T-helper 2 cell treated with Interferon-gamma antibody and Interleukin-4, amounts not matched to agents 5 μg/mL and 100 μg/mL, for 36 hours (primary cell): ENCODE data around the gene ZNF543.
A peak's percentile ranks its signal among the peaks of the same experiment; 100 is the strongest.
"Not testable (repeated sequence)": the region's sequence is repeated elsewhere in the genome, so short reads cannot be mapped to it uniquely, and the experiment has no call there.

Experiments
- DNase-seq: peaks from one replicate; pipeline ENCODE4 v3.0.0; 2021; ENCODE audit warnings: low spot score
- H3K27ac Mint-ChIP-seq: one replicate; pipeline ENCODE4 v1.8.0; 2021; ENCODE audit warnings: mild to moderate bottlenecking, mixed read lengths
- H3K27me3 Mint-ChIP-seq: one replicate; pipeline ENCODE4 v1.8.0; 2021; ENCODE audit warnings: low read depth, mixed read lengths
- H3K36me3 Mint-ChIP-seq: one replicate; pipeline ENCODE4 v1.8.0; 2021; ENCODE audit warnings: low read depth, mixed read lengths
- H3K4me1 Mint-ChIP-seq: one replicate; pipeline ENCODE4 v1.8.0; 2021; ENCODE audit warnings: low read depth, mixed read lengths
- H3K4me3 Mint-ChIP-seq: one replicate; pipeline ENCODE4 v1.8.0; 2022; ENCODE audit warnings: mild to moderate bottlenecking, moderate library complexity, mixed read lengths
- H3K9me3 Mint-ChIP-seq: one replicate; pipeline ENCODE4 v1.8.0; 2021; ENCODE audit warnings: mixed read lengths

Gene ZNF543

DNA sequence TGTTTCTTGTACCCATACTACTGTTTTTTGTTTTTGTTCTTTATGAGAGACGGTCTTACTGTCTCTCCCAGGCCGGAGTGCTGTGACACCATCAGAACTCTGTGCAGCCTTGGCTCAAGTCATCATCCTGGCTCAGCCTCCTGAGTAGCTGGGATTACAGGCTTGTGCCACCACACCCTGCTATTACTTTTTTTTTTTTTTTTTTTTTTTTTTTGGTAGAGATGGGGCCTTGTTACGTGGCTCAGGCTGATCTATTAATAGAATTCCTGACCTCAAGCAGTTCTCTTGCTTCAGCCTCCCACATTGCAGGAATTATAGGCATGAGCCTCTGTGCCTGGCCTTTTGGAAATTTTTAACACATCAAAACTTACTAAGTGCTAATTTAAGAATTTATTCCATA is 27.9 kb downstream of the ZNF543 start:
- DNase-seq, result no peak
- peaks cover 38% of the 10 kb centered on the region for H3K9me3 Mint-ChIP-seq
- H3K4me3 Mint-ChIP-seq, result no peak overlapping the region
- peaks cover 16% of the 10 kb centered on the region for H3K4me1 Mint-ChIP-seq
- H3K27ac Mint-ChIP-seq, result no peak overlapping the region
- H3K36me3 Mint-ChIP-seq, result peaks cover 26% of the 10 kb centered on the region
- no peaks in the 10 kb centered on the region for H3K27me3 Mint-ChIP-seq

DNA sequence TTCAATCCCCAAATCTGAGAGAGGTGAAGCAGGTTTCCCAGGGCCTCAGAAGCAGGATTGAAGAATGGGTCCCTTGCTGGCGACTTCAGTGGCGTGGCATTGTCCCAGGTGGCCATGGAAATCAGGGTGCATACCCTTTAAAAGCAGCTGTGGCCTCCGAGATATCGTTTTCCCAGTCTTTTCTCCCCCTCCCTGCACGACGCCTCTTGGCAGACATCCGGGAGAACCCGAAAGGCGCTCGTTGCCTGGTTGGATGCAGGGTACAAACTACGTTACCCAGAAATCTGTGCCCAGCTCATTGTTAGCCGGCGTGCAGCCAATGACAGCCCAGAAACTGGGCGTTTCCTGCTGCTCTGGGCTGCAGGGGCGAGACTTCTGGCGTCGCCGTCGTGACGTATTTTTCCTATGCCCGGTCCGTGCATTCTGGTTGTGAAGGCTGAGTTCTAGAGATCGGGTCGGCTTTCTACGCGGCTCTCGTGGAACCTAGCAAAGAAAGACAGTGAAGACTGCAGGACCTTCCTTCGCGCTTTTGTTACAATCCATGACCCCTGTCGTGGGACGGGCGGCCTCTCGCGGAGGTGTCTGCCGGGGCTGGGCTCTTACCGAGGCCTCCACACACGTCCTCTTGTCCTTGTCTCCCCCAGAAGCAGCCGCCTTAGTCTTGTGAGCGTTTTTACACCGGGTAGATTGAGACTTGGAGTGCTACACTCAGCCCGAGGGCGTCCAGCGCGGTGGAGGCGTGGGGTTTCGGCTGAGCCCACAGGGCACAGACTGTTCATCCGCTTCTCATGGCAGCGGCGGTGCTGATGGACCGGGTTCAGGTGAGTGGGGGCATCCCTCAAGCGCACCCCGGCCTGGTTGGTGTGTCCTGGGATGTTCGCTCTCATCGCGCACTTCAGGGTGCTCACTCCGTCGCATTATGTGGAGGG is 30.9 kb downstream of the ZNF543 start, which contains the start of gene ZNF304:
Gene ZNF304 (plus strand): TSS at position 395 of the 929 bp plus-strand sequence. CDS start 394 bp downstream, at position 789.
- Mint-ChIP-seq H3K27me3 (no peaks in the 10 kb centered on the region), H3K4me1 (peaks cover 17% of the 10 kb centered on the region), H3K36me3 (peaks cover 55% of the 10 kb centered on the region), H3K4me3 (peak within 1 kb of the TSS; percentile 93), H3K27ac (peak within 1 kb of the TSS; percentile 83), H3K9me3 (peaks cover 51% of the 10 kb centered on the region)
- DNase-seq, result peak; percentile 87

DNA sequence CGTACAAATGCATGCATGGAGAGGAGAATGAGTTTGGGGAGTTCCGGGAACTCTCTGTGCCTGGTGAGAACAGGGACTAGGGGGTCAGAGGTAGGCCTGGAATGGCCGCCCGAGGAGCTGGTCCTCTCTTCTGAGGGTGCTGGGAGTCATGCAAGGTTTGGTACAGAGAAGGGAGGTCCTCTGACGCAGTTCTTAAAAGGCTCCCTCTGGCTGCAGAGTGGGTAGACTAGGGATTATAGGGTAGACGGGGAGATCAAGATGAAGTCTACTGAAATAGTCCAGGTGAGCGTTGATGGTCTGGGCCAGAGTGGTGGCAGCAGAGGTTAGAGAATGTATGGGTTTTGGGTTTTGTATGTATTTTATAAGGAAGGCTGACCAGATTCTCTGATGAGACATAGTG is 31.6 kb downstream of the ZNF543 start:
- Mint-ChIP-seq H3K4me1 (peaks cover 17% of the 10 kb centered on the region), H3K27me3 (no peaks in the 10 kb centered on the region), H3K27ac (peak overlapping the region; percentile 83), H3K4me3 (peak overlapping the region; percentile 93), H3K9me3 (peaks cover 57% of the 10 kb centered on the region), H3K36me3 (peaks cover 62% of the 10 kb centered on the region)
- no peak for DNase-seq

DNA sequence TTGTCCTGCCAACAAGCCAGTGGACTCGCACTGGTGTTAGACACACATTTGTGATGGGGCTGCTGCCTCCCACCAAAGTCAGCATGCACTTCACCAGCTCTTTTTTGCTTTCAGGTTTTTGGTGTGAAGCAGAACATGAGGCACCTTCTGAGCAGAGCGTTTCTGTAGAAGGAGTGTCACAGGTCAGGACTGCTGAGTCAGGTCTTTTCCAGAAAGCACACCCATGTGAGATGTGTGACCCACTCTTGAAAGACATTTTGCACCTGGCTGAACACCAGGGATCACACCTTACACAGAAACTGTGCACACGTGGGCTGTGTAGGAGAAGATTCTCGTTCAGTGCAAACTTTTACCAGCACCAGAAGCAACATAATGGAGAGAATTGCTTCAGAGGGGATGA is 35.6 kb downstream of the ZNF543 start:
- H3K4me1 Mint-ChIP-seq, result peaks cover 15% of the 10 kb centered on the region
- peaks cover 82% of the 10 kb centered on the region for H3K36me3 Mint-ChIP-seq
- no peak overlapping the region for H3K27ac Mint-ChIP-seq
- H3K4me3 Mint-ChIP-seq, result no peak overlapping the region
- H3K9me3 Mint-ChIP-seq, result peaks cover 75% of the 10 kb centered on the region
- no peaks in the 10 kb centered on the region for H3K27me3 Mint-ChIP-seq
- DNase-seq, result no peak

DNA sequence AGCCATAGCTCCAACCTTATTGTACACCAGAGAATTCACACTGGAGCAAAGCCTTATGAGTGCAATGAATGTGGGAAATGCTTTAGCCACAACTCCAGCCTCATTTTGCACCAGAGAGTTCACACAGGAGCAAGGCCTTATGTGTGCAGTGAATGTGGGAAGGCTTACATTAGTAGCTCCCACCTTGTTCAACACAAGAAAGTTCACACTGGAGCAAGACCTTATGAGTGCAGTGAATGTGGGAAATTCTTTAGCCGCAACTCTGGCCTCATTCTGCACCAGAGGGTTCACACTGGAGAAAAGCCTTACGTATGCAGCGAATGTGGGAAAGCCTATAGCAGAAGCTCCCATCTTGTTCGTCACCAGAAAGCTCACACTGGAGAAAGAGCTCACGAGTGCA is 37.1 kb downstream of the ZNF543 start:
- peaks cover 74% of the 10 kb centered on the region for H3K36me3 Mint-ChIP-seq
- DNase-seq, result no peak
- H3K27ac Mint-ChIP-seq, result no peak overlapping the region
- H3K4me3 Mint-ChIP-seq, result no peak overlapping the region
- H3K4me1 Mint-ChIP-seq, result peaks cover 5% of the 10 kb centered on the region
- no peaks in the 10 kb centered on the region for H3K27me3 Mint-ChIP-seq
- H3K9me3 Mint-ChIP-seq, result peaks cover 69% of the 10 kb centered on the region

DNA sequence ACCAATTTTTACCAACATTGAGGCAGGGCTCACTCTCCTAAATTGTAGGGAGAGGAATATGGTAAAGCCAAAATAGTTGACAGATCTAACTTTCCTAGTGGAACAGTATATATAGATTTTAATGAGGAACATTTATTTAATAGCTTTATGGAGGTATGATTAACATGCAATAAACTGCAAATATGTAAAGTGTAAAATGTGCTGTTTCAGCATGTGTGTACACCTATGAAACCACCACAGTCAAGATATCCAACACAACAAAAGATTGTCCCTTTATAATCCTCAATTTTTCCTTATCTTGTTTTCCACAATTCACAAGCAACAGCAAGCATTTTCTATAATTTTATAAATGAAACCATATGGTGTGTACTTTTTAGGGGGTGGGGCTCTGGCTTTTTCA is 39.0 kb downstream of the ZNF543 start:
- H3K27ac Mint-ChIP-seq, result no peak overlapping the region
- H3K27me3 Mint-ChIP-seq, result peaks cover 3% of the 10 kb centered on the region
- no peak for DNase-seq
- H3K36me3 Mint-ChIP-seq, result peaks cover 66% of the 10 kb centered on the region
- H3K4me3 Mint-ChIP-seq, result no peak overlapping the region
- H3K9me3 Mint-ChIP-seq, result peaks cover 65% of the 10 kb centered on the region
- peaks cover 10% of the 10 kb centered on the region for H3K4me1 Mint-ChIP-seq

DNA sequence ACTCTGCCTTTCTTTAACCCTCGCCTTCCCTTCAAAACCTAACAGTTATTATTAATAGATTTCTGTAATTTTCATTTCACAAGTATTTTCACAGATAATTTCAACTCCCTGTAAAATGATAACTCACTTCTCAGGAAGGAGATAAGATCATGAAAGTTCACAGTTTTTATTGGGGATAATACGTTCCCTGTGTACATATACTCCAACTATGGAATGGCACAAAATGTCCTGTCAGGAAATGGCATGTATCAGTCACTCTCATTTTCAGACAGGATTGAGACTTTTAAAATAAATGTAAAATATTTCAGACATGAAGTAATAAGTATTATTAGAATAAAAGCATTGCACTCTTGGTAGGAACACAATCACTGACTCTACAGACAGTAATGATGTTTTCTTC is 42.1 kb downstream of the ZNF543 start:
- H3K27ac Mint-ChIP-seq, result no peak overlapping the region

DNA sequence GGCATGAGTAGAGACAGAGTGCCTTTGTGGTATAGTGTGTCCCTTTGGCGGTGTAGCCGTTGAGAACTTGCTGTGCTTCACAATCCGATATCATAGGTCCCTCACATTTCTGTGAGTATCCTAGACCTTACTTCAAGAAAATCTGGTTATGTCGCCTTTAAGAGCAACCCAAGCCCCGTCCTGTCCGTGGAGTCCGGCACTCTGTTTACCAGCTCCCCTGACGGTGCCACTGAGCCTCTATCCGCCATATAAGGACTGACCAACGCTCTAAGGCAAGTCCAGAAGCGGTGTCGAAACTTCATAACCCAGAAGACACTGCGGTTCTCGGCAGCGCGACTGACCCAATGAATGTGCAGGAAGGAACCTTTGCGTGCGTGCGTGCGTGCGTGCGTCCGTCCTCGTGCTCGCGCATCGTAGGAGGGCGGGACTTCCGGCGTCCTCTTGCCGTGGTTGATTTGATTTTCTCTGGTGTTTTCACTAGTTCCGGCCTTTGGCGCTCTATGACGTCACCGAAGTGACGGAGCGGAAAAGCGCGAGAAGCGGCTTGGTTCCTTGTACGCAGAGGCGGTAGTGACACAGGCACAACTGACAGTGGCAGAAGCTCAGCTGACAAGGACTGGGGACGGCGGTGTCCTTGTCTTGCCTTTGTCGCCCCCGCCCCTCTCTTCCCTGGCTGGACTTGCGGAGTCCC is 42.9 kb downstream of the ZNF543 start, which contains the start of the genes TRAPPC2B and ZNF547:
Gene TRAPPC2B (plus strand): TSS at position 555 of the 691 bp plus-strand sequence. CDS start 1,283 bp downstream, outside the sequence.
Gene ZNF547 (plus strand): TSS at position 555 of the 691 bp plus-strand sequence. CDS start 5,005 bp downstream, outside the sequence.
- Mint-ChIP-seq H3K27ac (peak within 1 kb of the TSS; percentile 96), H3K4me1 (peaks cover 10% of the 10 kb centered on the region), H3K9me3 (peaks cover 36% of the 10 kb centered on the region)

More for the DNA sequence above, 42.1 kb downstream of the ZNF543 start:
- H3K9me3 Mint-ChIP-seq, result peaks cover 42% of the 10 kb centered on the region
- peaks cover 3% of the 10 kb centered on the region for H3K27me3 Mint-ChIP-seq
- peaks cover 38% of the 10 kb centered on the region for H3K36me3 Mint-ChIP-seq
- peaks cover 10% of the 10 kb centered on the region for H3K4me1 Mint-ChIP-seq
- DNase-seq, result no peak
- H3K4me3 Mint-ChIP-seq, result peak overlapping the region; percentile 94

DNA sequence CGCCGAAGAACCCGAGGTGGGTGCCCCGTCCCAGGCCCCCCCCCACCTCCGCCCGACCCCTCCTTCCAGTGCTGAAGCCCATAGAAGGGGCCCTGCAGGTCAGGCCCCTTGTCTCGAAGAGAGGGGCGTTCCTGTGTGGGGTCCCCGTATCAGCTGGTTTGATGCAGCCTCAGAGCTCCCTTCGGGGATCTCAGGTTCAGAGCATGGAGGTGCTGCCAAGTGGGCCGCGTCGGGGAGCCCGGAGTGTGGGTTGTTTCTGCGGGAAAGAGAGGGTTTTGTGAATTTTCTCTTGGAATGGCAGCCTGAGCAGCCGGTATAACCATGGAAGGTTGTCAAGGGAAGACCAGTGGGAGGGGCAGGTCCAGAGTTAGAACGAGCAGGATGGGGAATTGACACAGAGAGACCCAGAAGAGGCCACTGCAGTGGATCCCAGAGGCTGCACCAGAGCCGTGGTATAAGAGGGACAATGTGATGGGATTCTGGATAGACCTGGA is 43.5 kb downstream of the ZNF543 start:
- peaks cover 35% of the 10 kb centered on the region for H3K9me3 Mint-ChIP-seq
- H3K36me3 Mint-ChIP-seq, result peaks cover 29% of the 10 kb centered on the region
- H3K4me3 Mint-ChIP-seq, result peak overlapping the region; percentile 94

More for the DNA sequence above, 42.9 kb downstream of the ZNF543 start, which contains the start of the genes TRAPPC2B and ZNF547:
- H3K4me3 Mint-ChIP-seq, result peak within 1 kb of the TSS; percentile 94
- H3K27me3 Mint-ChIP-seq, result peaks cover 3% of the 10 kb centered on the region
- DNase-seq, result peak; percentile 99
- H3K36me3 Mint-ChIP-seq, result peaks cover 32% of the 10 kb centered on the region

DNA sequence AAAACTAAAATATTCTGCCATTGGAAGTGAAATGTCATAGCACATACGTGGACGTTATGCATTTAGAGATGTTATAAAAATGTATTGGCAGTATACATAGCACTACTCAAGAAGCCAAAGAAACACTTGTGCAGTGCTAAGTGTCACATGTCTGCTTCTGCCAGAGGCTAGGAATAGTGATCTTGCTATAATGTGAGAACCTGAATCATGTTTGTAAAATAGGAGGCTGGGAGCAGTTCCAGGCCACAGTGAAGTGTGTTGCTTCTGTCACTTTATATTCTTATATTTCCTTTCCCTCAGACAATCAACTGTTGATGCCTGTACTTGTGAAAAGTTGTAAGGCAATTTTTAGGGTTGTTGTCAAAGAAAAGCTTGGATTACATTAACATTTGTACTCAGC is 46.5 kb downstream of the ZNF543 start:
- DNase-seq, result no peak
- no peak overlapping the region for H3K27ac Mint-ChIP-seq
- no peak overlapping the region for H3K4me3 Mint-ChIP-seq
- peaks cover 3% of the 10 kb centered on the region for H3K27me3 Mint-ChIP-seq
- peaks cover 34% of the 10 kb centered on the region for H3K36me3 Mint-ChIP-seq
- H3K4me1 Mint-ChIP-seq, result peaks cover 10% of the 10 kb centered on the region
- H3K9me3 Mint-ChIP-seq, result peaks cover 32% of the 10 kb centered on the region

More for the DNA sequence above, 43.5 kb downstream of the ZNF543 start:
- H3K4me1 Mint-ChIP-seq, result peaks cover 10% of the 10 kb centered on the region
- H3K27ac Mint-ChIP-seq, result peak overlapping the region; percentile 96
- no peak for DNase-seq
- H3K27me3 Mint-ChIP-seq, result peaks cover 3% of the 10 kb centered on the region

DNA sequence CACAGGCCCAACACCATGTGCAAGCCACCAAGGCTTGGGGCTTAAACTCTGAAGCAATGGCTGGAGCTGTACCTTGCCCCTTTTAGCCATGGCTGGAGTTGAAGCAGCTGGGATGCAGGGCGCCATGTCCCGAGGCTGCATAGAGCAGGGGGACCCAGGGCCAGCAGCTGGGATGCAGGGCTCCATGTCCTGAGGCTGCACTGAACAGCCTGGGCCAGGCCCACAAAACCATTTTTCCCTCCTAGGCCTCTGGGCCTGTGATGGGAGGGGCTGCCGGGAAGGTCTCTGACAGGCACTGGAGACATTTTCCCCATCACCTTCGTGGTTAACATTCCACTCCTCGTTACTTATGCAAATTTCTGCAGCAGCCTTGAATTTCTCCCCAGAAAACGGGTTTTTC is 53.9 kb downstream of the ZNF543 start:
- Mint-ChIP-seq H3K4me3 (no peak overlapping the region), H3K27me3 (no peaks in the 10 kb centered on the region), H3K9me3 (peaks cover 71% of the 10 kb centered on the region), H3K4me1 (no peaks in the 10 kb centered on the region), H3K27ac (no peak overlapping the region), H3K36me3 (peaks cover 65% of the 10 kb centered on the region)
- no peak for DNase-seq

DNA sequence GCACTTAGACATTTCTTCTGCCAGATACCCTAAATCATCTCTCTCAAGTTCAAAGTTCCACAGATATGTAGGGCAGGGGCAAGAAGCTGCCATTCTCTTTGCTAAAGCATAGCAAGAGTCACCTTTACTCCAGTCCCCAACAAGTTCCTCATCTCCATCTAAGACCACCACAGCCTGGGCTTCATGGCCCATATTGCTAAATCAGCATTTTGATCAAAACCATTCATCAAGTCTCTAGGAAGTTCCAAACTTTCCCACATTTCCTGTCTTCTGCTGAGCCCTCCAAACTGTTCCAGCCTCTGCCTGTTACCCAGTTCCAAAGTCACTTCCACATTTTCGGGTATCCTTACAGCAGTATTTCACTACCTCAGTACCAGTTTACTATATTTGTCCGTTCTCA is 54.4 kb downstream of the ZNF543 start:
- not testable (repeated sequence) for H3K4me1 Mint-ChIP-seq, H3K4me3 Mint-ChIP-seq, DNase-seq, H3K27me3 Mint-ChIP-seq, H3K27ac Mint-ChIP-seq
- Mint-ChIP-seq H3K9me3 (peaks cover 73% of the 10 kb centered on the region), H3K36me3 (peaks cover 67% of the 10 kb centered on the region)

DNA sequence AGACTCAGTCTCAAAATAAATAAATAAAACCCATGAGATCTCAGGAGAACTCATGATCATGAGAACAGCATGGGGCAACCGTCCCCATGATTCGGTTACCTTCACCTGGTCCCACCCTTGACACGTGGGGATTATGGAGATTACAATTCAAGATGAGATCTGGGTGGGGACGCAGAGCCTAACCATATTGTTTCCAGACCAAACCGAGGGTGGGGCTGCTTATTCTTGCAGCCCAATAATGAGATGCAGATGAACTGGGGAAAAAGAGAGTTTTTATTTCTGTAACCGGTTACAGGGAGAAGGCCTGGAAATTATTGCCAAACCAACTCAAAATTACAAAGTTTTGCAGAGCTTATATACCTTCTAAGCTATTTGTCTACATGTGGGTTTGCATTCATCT is 55.9 kb downstream of the ZNF543 start:
- no peak overlapping the region for H3K27ac Mint-ChIP-seq
- no peak overlapping the region for H3K4me3 Mint-ChIP-seq
- H3K36me3 Mint-ChIP-seq, result peaks cover 60% of the 10 kb centered on the region
- DNase-seq, result no peak
- H3K4me1 Mint-ChIP-seq, result no peaks in the 10 kb centered on the region
- H3K27me3 Mint-ChIP-seq, result no peaks in the 10 kb centered on the region
- H3K9me3 Mint-ChIP-seq, result peaks cover 82% of the 10 kb centered on the region
